ENCODE results near the gene UBE3B.
"Not testable (repeated sequence)": the region's sequence is repeated elsewhere in the genome, so short reads cannot be mapped to it uniquely, and the experiment has no call there.

Gene UBE3B

GRCh38 chr12:109477185-109477962, at the start of gene UBE3B, which contains the start of gene KCTD10:
Gene UBE3B, plus strand, starts transcription at chr12:109477634. Its CDS starts 5,918 bp downstream, at chr12:109483552.
Gene KCTD10, minus strand, starts transcription at chr12:109477300. Its CDS starts 38 bp downstream, at chr12:109477262.
- peaks cover 76% of the 10 kb centered on the region for H3K79me2 ChIP-seq (ENCODE audit: control insufficient read depth, low read length)
- H3K36me3 ChIP-seq (ENCODE audit: control insufficient read depth, low read length) = no peaks in the 10 kb centered on the region; the same call in 1 of the 2 replicates
- no peaks in the 10 kb centered on the region for H3K9me3 ChIP-seq (ENCODE audit: control insufficient read depth, insufficient read depth, low read length)
- peak within 1 kb of the TSS; percentile 98 for H3K4me3 ChIP-seq (ENCODE audit: low read length)
- TF ChIP-seq CTCF (IDR thresholded peaks at IDR 0.05; ENCODE audit: low read depth, low read length, poor library complexity, severe bottlenecking) (no peak), EZH2phosphoT487 (IDR thresholded peaks at IDR 0.05; ENCODE audit: borderline replicate concordance, low read length) (no peak)
- peaks cover 3% of the 10 kb centered on the region; the same call in 1 of the 2 replicates for H4K20me1 ChIP-seq (ENCODE audit: control insufficient read depth, insufficient read depth, low read depth, low read length)
- H3K27me3 ChIP-seq (ENCODE audit: control insufficient read depth, low read length) = no peaks in the 10 kb centered on the region
- H3F3A ChIP-seq (ENCODE audit: control insufficient read depth, insufficient read depth) = 0 out of 2 replicates have a peak, but pooled peaks cover 3% of the 10 kb centered on the region
- peak within 1 kb of the TSS; percentile 66 for H3K27ac ChIP-seq (ENCODE audit: low read depth, low read length)
- no peaks in the 10 kb centered on the region for H3K9me2 ChIP-seq (replicated peaks; ENCODE audit: control insufficient read depth, low read length)
- H3K4me2 ChIP-seq (ENCODE audit: low read length) = peak within 1 kb of the TSS; percentile 82
- peaks cover 22% of the 10 kb centered on the region for H3K4me1 ChIP-seq (ENCODE audit: control insufficient read depth, low read length)

- Histone ChIP-seq H3K79me2 (ENCODE audit: control insufficient read depth, low read length) (no peaks in the 10 kb centered on the region), H4K20me1 (ENCODE audit: control insufficient read depth, insufficient read depth, low read depth, low read length) (no peaks in the 10 kb centered on the region), H3K4me3 (ENCODE audit: low read length) (no peak overlapping the region), H3K27me3 (ENCODE audit: control insufficient read depth, low read length) (peaks cover 4% of the 10 kb centered on the region), H3K9me3 (ENCODE audit: control insufficient read depth, insufficient read depth, low read length) (no peaks in the 10 kb centered on the region), H3K4me2 (ENCODE audit: low read length) (no peak overlapping the region), H3K4me1 (ENCODE audit: control insufficient read depth, low read length) (peaks cover 4% of the 10 kb centered on the region), H3F3A (ENCODE audit: control insufficient read depth, insufficient read depth) (no peaks in the 10 kb centered on the region), H3K27ac (ENCODE audit: low read depth, low read length) (no peak overlapping the region), H3K36me3 (ENCODE audit: control insufficient read depth, low read length) (no peaks in the 10 kb centered on the region), H3K9me2 (replicated peaks; ENCODE audit: control insufficient read depth, low read length) (no peaks in the 10 kb centered on the region)
- TF ChIP-seq CTCF (IDR thresholded peaks at IDR 0.05; ENCODE audit: low read depth, low read length, poor library complexity, severe bottlenecking) (peak; percentile 94), EZH2phosphoT487 (IDR thresholded peaks at IDR 0.05; ENCODE audit: borderline replicate concordance, low read length) (no peak)
These were observed 49.3 kb upstream of the UBE3B start for GRCh38 chr12:109428037-109428629.

- not testable (repeated sequence) for H3F3A ChIP-seq (ENCODE audit: control insufficient read depth, insufficient read depth); H3K79me2 ChIP-seq (ENCODE audit: control insufficient read depth, low read length); H3K4me3 ChIP-seq (ENCODE audit: low read length); H3K36me3 ChIP-seq (ENCODE audit: control insufficient read depth, low read length); H3K9me3 ChIP-seq (ENCODE audit: control insufficient read depth, insufficient read depth, low read length); H4K20me1 ChIP-seq (ENCODE audit: control insufficient read depth, insufficient read depth, low read depth, low read length); H3K27me3 ChIP-seq (ENCODE audit: control insufficient read depth, low read length); H3K9me2 ChIP-seq (replicated peaks; ENCODE audit: control insufficient read depth, low read length); H3K4me2 ChIP-seq (ENCODE audit: low read length); H3K4me1 ChIP-seq (ENCODE audit: control insufficient read depth, low read length); H3K27ac ChIP-seq (ENCODE audit: low read depth, low read length)
These were observed 48.6 kb upstream of the UBE3B start for GRCh38 chr12:109428804-109429203.

- H3K27me3 ChIP-seq (ENCODE audit: control insufficient read depth, low read length) = peaks cover 1% of the 10 kb centered on the region
- no peak overlapping the region for H3K4me2 ChIP-seq (ENCODE audit: low read length)
- no peak overlapping the region for H3K27ac ChIP-seq (ENCODE audit: low read depth, low read length)
- H3K9me3 ChIP-seq (ENCODE audit: control insufficient read depth, insufficient read depth, low read length) = no peaks in the 10 kb centered on the region
- no peaks in the 10 kb centered on the region for H3K79me2 ChIP-seq (ENCODE audit: control insufficient read depth, low read length)
- H4K20me1 ChIP-seq (ENCODE audit: control insufficient read depth, insufficient read depth, low read depth, low read length) = no peaks in the 10 kb centered on the region
- H3K9me2 ChIP-seq (replicated peaks; ENCODE audit: control insufficient read depth, low read length) = no peaks in the 10 kb centered on the region
- no peaks in the 10 kb centered on the region for H3F3A ChIP-seq (ENCODE audit: control insufficient read depth, insufficient read depth)
- peaks cover 6% of the 10 kb centered on the region for H3K4me1 ChIP-seq (ENCODE audit: control insufficient read depth, low read length)
- H3K4me3 ChIP-seq (ENCODE audit: low read length) = no peak overlapping the region
- no peaks in the 10 kb centered on the region for H3K36me3 ChIP-seq (ENCODE audit: control insufficient read depth, low read length)
- no peak for TF ChIP-seq CTCF (IDR thresholded peaks at IDR 0.05; ENCODE audit: low read depth, low read length, poor library complexity, severe bottlenecking)
- TF ChIP-seq EZH2phosphoT487 (IDR thresholded peaks at IDR 0.05; ENCODE audit: borderline replicate concordance, low read length) = no peak
These were observed 47.2 kb upstream of the UBE3B start for GRCh38 chr12:109430244-109430643.

Data from DOHH2 (cell line).